HCEC 1CT (cell line): ENCODE results near the gene MAN1B1.

Source experiments
- DNase-seq: peaks from one replicate; pipeline ENCODE4 v3.0.0-alpha.2; 2017

Gene MAN1B1

GRCh38 chr9:137149363-137149762 lies 62.6 kb downstream of the MAN1B1 start:
- DNase-seq: no peak

GRCh38 chr9:137149942-137150616 lies 63.3 kb downstream of the MAN1B1 start:
- DNase-seq: no peak

GRCh38 chr9:137150617-137151457 lies 64.1 kb downstream of the MAN1B1 start:
- DNase-seq: no peak

- DNase-seq: no peak
Measured at GRCh38 chr9:137152844-137153405, 66.1 kb downstream of the MAN1B1 start.

- no peak for DNase-seq
Measured at GRCh38 chr9:137156567-137157375, 70.0 kb downstream of the MAN1B1 start.

- DNase-seq: no peak
Measured at GRCh38 chr9:137157618-137158415, 71.0 kb downstream of the MAN1B1 start.

- DNase-seq: no peak
Measured at GRCh38 chr9:137158625-137159024, 71.8 kb downstream of the MAN1B1 start.
